ENCODE data around the gene CMTM2. TPM values are rescaled to one million over a fixed set of nuclear protein-coding genes. Genes with fewer than 3 reads are reported as not detected.
"Not testable (repeated sequence)": the region's sequence is repeated elsewhere in the genome, so short reads cannot be mapped to it uniquely, and the experiment has no call there.

Gene CMTM2
- total RNA-seq, 4 donors from 2014 or later: 0.67 to 1.1 TPM; not detected in 2

- H3K9me3 ChIP-seq: no peaks in the 10 kb centered on the region
- no peaks in the 10 kb centered on the region for H3K27me3 ChIP-seq
- peaks cover 0 to 8% of the 10 kb centered on the region in 2 donors for H3K36me3 ChIP-seq
- DNase-seq: no peak
- no peak within 1 kb of the TSS for H3K27ac ChIP-seq
- 93 to 94% methylated on average over 46 to 54 of the region's 54 CpGs for WGBS, 2 donors
- TF ChIP-seq CTCF (IDR thresholded peaks at IDR 0.05) (no peak), POLR2A (IDR thresholded peaks at IDR 0.05) (no peak)
- intact Hi-C loops (cut with DNase I): no loop called here
- no peak within 1 kb of the TSS for H3K4me3 ChIP-seq (replicated peaks in 1 of 3)
- peaks cover 0 to 4% of the 10 kb centered on the region in 2 donors for H3K4me1 ChIP-seq
Observed at GRCh38 chr16:66566051-66566901, 13.0 kb upstream of the CMTM2 start, which contains the start of gene CMTM1. CMTM1 (plus strand) TSS chr16:66566439; CDS start chr16:66566514, 75 bp downstream.

- not testable (repeated sequence) for DNase-seq, H3K9me3 ChIP-seq
- WGBS, 2 donors: 97 to 98% methylated on average over 3 of the region's 3 CpGs
Observed at GRCh38 chr16:66567270-66567669, 12.0 kb upstream of the CMTM2 start.

GRCh38 chr16:66568355-66568754 lies 10.9 kb upstream of the CMTM2 start:
- Histone ChIP-seq H3K27ac (no peak overlapping the region), H3K4me3 (replicated peaks in 1 of 3) (no peak overlapping the region), H3K4me1 (no peaks in the 10 kb centered on the region), H3K27me3 (no peaks in the 10 kb centered on the region), H3K9me3 (no peaks in the 10 kb centered on the region), H3K36me3 (peaks cover 0 to 8% of the 10 kb centered on the region in 2 donors)
- TF ChIP-seq POLR2A (IDR thresholded peaks at IDR 0.05) (no peak), CTCF (IDR thresholded peaks at IDR 0.05) (no peak)
- intact Hi-C loops (cut with DNase I): no loop called here
- WGBS, 2 donors: 88 to 96% methylated on average over 2 of the region's 2 CpGs
- DNase-seq: no peak

More at GRCh38 chr16:66567270-66567669, 12.0 kb upstream of the CMTM2 start:
- H3K27ac ChIP-seq; H3K4me1 ChIP-seq; intact Hi-C loops (cut with DNase I); H3K4me3 ChIP-seq (replicated peaks in 1 of 3); H3K36me3 ChIP-seq; H3K27me3 ChIP-seq: not testable (repeated sequence)

- Histone ChIP-seq H3K27me3 (no peaks in the 10 kb centered on the region), H3K9me3 (no peaks in the 10 kb centered on the region), H3K4me3 (replicated peaks in 1 of 3) (no peak overlapping the region), H3K4me1 (no peaks in the 10 kb centered on the region), H3K36me3 (peaks cover 0 to 8% of the 10 kb centered on the region in 2 donors), H3K27ac (no peak overlapping the region)
- no peak for TF ChIP-seq CTCF (IDR thresholded peaks at IDR 0.05)
- no peak for TF ChIP-seq POLR2A (IDR thresholded peaks at IDR 0.05)
- intact Hi-C loops (cut with DNase I): no loop called here
- WGBS, 2 donors: 96 to 98% methylated on average over 1 of the region's 1 CpG
- no peak for DNase-seq
Observed at GRCh38 chr16:66569131-66569530, 10.1 kb upstream of the CMTM2 start.

GRCh38 chr16:66569827-66570405 lies 9.3 kb upstream of the CMTM2 start:
- Histone ChIP-seq H3K36me3 (peaks cover 0 to 8% of the 10 kb centered on the region in 2 donors), H3K9me3 (no peaks in the 10 kb centered on the region), H3K27ac (no peak overlapping the region), H3K4me1 (no peaks in the 10 kb centered on the region), H3K27me3 (no peaks in the 10 kb centered on the region), H3K4me3 (replicated peaks in 1 of 3) (no peak overlapping the region)
- TF ChIP-seq CTCF (IDR thresholded peaks at IDR 0.05) (no peak), POLR2A (IDR thresholded peaks at IDR 0.05) (no peak)
- 54 to 66% methylated on average over 3 of the region's 3 CpGs for WGBS, 2 donors
- no peak for DNase-seq
- intact Hi-C loops (cut with DNase I): no loop called here
